ENCODE measurements around the gene PRAME. TPM values are rescaled to one million over a fixed set of nuclear protein-coding genes. Genes with fewer than 3 reads are reported as not detected.

PRAME gene
- total RNA-seq, 2 experiments from 2014 or later = not detected

- intact Hi-C loops (cut with micrococcal nuclease) = no loop called here
- H3K36me3 Mint-ChIP-seq (ENCODE audit: low read depth) = no peaks in the 10 kb centered on the region
- H3K9me3 Mint-ChIP-seq = no peaks in the 10 kb centered on the region
- no peak for TF ChIP-seq CTCF (IDR thresholded peaks at IDR 0.05)
- H3K4me1 Mint-ChIP-seq (ENCODE audit: low read depth) = no peaks in the 10 kb centered on the region
- CTCF ChIA-PET = no interaction called here
- peaks cover 10% of the 10 kb centered on the region for H3K27me3 Mint-ChIP-seq
- no peak overlapping the region for H3K27ac Mint-ChIP-seq
- H3K4me3 Mint-ChIP-seq = no peak overlapping the region
- ATAC-seq (no peak), DNase-seq (no peak)
- POLR2A ChIA-PET = no interaction called here
Measured at GRCh38 chr22:22521631-22522030, 37.4 kb downstream of the PRAME start.

GRCh38 chr22:22520667-22521602, 38.1 kb downstream of the PRAME start:
- ATAC-seq (no peak), DNase-seq (no peak)
- intact Hi-C loops (cut with micrococcal nuclease) = no loop called here
- Mint-ChIP-seq H3K4me3 (no peak overlapping the region), H3K36me3 (ENCODE audit: low read depth) (no peaks in the 10 kb centered on the region), H3K9me3 (no peaks in the 10 kb centered on the region), H3K27ac (no peak overlapping the region), H3K4me1 (ENCODE audit: low read depth) (no peaks in the 10 kb centered on the region), H3K27me3 (peaks cover 14% of the 10 kb centered on the region)
- CTCF ChIA-PET = interaction anchor here (0.6 to 1.2 kb wide), 2 partner anchors 12 to 20 kb away, joined by 3 to 7 read pairs; partner anchors contain the start of gene ZNF280B
- TF ChIP-seq CTCF (IDR thresholded peaks at IDR 0.05) = no peak
- POLR2A ChIA-PET = no interaction called here

- no peaks in the 10 kb centered on the region for H3K36me3 Mint-ChIP-seq (ENCODE audit: low read depth)
- intact Hi-C loops (cut with micrococcal nuclease) = no loop called here
- H3K9me3 Mint-ChIP-seq = no peaks in the 10 kb centered on the region
- peaks cover 20% of the 10 kb centered on the region for H3K27me3 Mint-ChIP-seq
- ATAC-seq (no peak), DNase-seq (no peak)
- no peak within 1 kb of the TSS for H3K4me3 Mint-ChIP-seq
- ChIA-PET CTCF (interaction anchor here (0.6 to 1.2 kb wide), 2 partner anchors 11 to 21 kb away, joined by 3 to 7 read pairs; partner anchors contain the start of gene ZNF280B), POLR2A (interaction anchor here (1.2 kb wide), 1 partner anchor 9 kb away, joined by 4 read pairs; no protein-coding TSS in a partner anchor)
- no peak for TF ChIP-seq CTCF (IDR thresholded peaks at IDR 0.05)
- no peak within 1 kb of the TSS for H3K27ac Mint-ChIP-seq
- no peaks in the 10 kb centered on the region for H3K4me1 Mint-ChIP-seq (ENCODE audit: low read depth)
Measured at GRCh38 chr22:22520020-22520656, 38.9 kb downstream of the PRAME start, which contains the start of gene ZNF280A. Gene ZNF280A, minus strand, starts transcription at chr22:22520270. Its CDS starts 4,640 bp downstream, at chr22:22515630.

- peaks cover 26% of the 10 kb centered on the region for H3K27me3 Mint-ChIP-seq
- H3K4me1 Mint-ChIP-seq (ENCODE audit: low read depth) = no peaks in the 10 kb centered on the region
- no peaks in the 10 kb centered on the region for H3K36me3 Mint-ChIP-seq (ENCODE audit: low read depth)
- no peak overlapping the region for H3K27ac Mint-ChIP-seq
- no peaks in the 10 kb centered on the region for H3K9me3 Mint-ChIP-seq
- ATAC-seq (no peak), DNase-seq (no peak)
- ChIA-PET POLR2A (interaction anchor here (1.2 kb wide), 1 partner anchor 8 kb away, joined by 4 read pairs; no protein-coding TSS in a partner anchor), CTCF (interaction anchor here (1.2 kb wide), 1 partner anchor 11 kb away, joined by 7 read pairs; the partner anchor contains the start of gene ZNF280B)
- no peak overlapping the region for H3K4me3 Mint-ChIP-seq
- TF ChIP-seq CTCF (IDR thresholded peaks at IDR 0.05) = no peak
- intact Hi-C loops (cut with micrococcal nuclease) = no loop called here
Measured at GRCh38 chr22:22519591-22519990, 39.5 kb downstream of the PRAME start.

Measured in activated CD8-positive, alpha-beta T cell treated with anti-CD3 and anti-CD28 coated beads for 36 hours (primary cell).